H1 (cell line): ENCODE results near the gene TTC27. TPM values are rescaled to one million over a fixed set of nuclear protein-coding genes. Genes with fewer than 3 reads are reported as not detected.

ENCODE experiments used
- CTCF ChIA-PET: fragments of 300-600 bp; sonication (Branson Sonifier 250); formaldehyde crosslinking; loops from one replicate; lab custom pipeline; 2021; ENCODE audit not compliant: partially characterized antibody; lab: Charles Lee
- POLR2A ChIA-PET: fragments of 300-600 bp; sonication (Branson Sonifier 250); formaldehyde crosslinking; loops from one replicate; lab custom pipeline; 2021; ENCODE audit warnings: inconsistent platforms; ENCODE audit not compliant: partially characterized antibody; lab: Charles Lee
- DNase-seq, 2 experiments: peaks; one replicate each; pipeline versions ENCODE4 v3.0.0 to v3.0.0-alpha.2; 2010 to 2022; ENCODE audit warnings: low spot score in 2 of 2, low read depth in 1 of 2, mixed read lengths in 1 of 2
- FAIRE-seq: peaks from 2 replicates; lab custom pipeline; 2011; peaks lifted over from hg19 to GRCh38; lab: Jason Lieb, UNC
- H2AFZ ChIP-seq: 2 replicates; pipeline ENCODE4 v1.8.1; 2012; ENCODE audit warnings: low read length, inconsistent platforms
- H2AK5ac ChIP-seq: 2 replicates; pipeline ENCODE4 v1.6.1; 2013; ENCODE audit warnings: low read depth, low read length
- H2BK120ac ChIP-seq: replicated peaks from 2 replicates; pipeline ENCODE3; 2013; ENCODE audit warnings: low read depth, low read length, inconsistent platforms
- H2BK12ac ChIP-seq: 2 replicates; pipeline ENCODE4 v1.6.1; 2013; ENCODE audit warnings: low read depth, low read length
- H2BK15ac ChIP-seq: 2 replicates; pipeline ENCODE4 v1.6.1; 2013; ENCODE audit warnings: low read length
- H2BK20ac ChIP-seq: 2 replicates; pipeline ENCODE4 v1.6.1; 2013; ENCODE audit warnings: low read length
- H2BK5ac ChIP-seq: 2 replicates; pipeline ENCODE4 v1.6.1; 2013; ENCODE audit warnings: low read depth, low read length
- H3K14ac ChIP-seq: 2 replicates; pipeline ENCODE4 v1.6.1; 2013; ENCODE audit warnings: inconsistent platforms; ENCODE audit not compliant: insufficient read length
- H3K18ac ChIP-seq: 2 replicates; pipeline ENCODE4 v1.6.1; 2013; ENCODE audit warnings: low read length; ENCODE audit errors: extremely low read depth
- H3K23ac ChIP-seq: 2 replicates; pipeline ENCODE4 v1.6.1; 2013; ENCODE audit warnings: inconsistent platforms; ENCODE audit not compliant: insufficient read length
- H3K23me2 ChIP-seq: 2 replicates; pipeline ENCODE4 v1.6.1; 2013; ENCODE audit warnings: low read depth, low read length
- H3K27ac ChIP-seq: 2 replicates; pipeline ENCODE4 v1.6.1; 2011; ENCODE audit warnings: low read depth, low read length, inconsistent platforms
- H3K27me3 ChIP-seq, 4 experiments: replicated peaks in 1 of 4; 1 replicate in 1 of 4; 2 replicates in 3 of 4; pipeline versions ENCODE4 v1.6.1 to v1.8.1; 2011 to 2013; ENCODE audit warnings: low read length in 3 of 4, mild to moderate bottlenecking in 3 of 4, inconsistent platforms in 2 of 4, mixed read lengths in 2 of 4, moderate library complexity in 1 of 4; ENCODE audit not compliant: control insufficient read depth in 3 of 4, insufficient read depth in 3 of 4; ENCODE audit errors: extremely low read depth in 1 of 4
- H3K36me3 ChIP-seq, 4 experiments: 2 replicates each; pipeline versions ENCODE4 v1.6.1 to v1.8.1; 2011 to 2013; ENCODE audit warnings: mild to moderate bottlenecking in 4 of 4, low read length in 3 of 4, moderate library complexity in 2 of 4, control low read depth in 1 of 4, inconsistent platforms in 1 of 4; ENCODE audit not compliant: insufficient read depth in 4 of 4, control insufficient read depth in 2 of 4
- H3K4ac ChIP-seq: replicated peaks from 2 replicates; pipeline ENCODE3; 2013; ENCODE audit warnings: low read length, low read depth, mixed read lengths, inconsistent platforms; ENCODE audit not compliant: insufficient read length
- H3K4me1 ChIP-seq, 4 experiments: replicated peaks in 1 of 4; 1 replicate in 1 of 4; 2 replicates in 3 of 4; pipeline versions ENCODE4 v1.6.1 to v1.8.1; 2011 to 2013; ENCODE audit warnings: low read length in 3 of 4, inconsistent platforms in 2 of 4, mixed read lengths in 1 of 4; ENCODE audit not compliant: insufficient read depth in 4 of 4, control insufficient read depth in 3 of 4
- H3K4me2 ChIP-seq, 2 experiments: 2 replicates each; pipeline versions ENCODE4 v1.6.1 to v1.8.1; 2011 to 2013; ENCODE audit warnings: low read depth in 2 of 2, low read length in 2 of 2, control low read depth in 1 of 2, inconsistent platforms in 1 of 2, mild to moderate bottlenecking in 1 of 2; ENCODE audit not compliant: insufficient read depth in 1 of 2
- H3K4me3 ChIP-seq, 4 experiments: fragments of 200-600, 300-600 bp in 1 of 4; sonication (generic), shearing (Covaris generic), sonication (Bioruptor Twin) in 1 of 4; 2 replicates each; pipeline versions ENCODE4 v1.5.1 to v1.8.1; 2011 to 2016; ENCODE audit warnings: low read length in 4 of 4, low read depth in 3 of 4, control low read depth in 2 of 4, inconsistent platforms in 2 of 4, mild to moderate bottlenecking in 2 of 4, mixed read lengths in 1 of 4, moderate library complexity in 1 of 4; ENCODE audit not compliant: insufficient read depth in 2 of 4; ENCODE audit errors: extremely low read depth in 1 of 4
- H3K56ac ChIP-seq: replicated peaks from 2 replicates; pipeline ENCODE3; 2013; ENCODE audit warnings: low read depth, mild to moderate bottlenecking, mixed read lengths, low read length, inconsistent platforms; ENCODE audit not compliant: insufficient read length
- H3K79me1 ChIP-seq: 2 replicates; pipeline ENCODE4 v1.6.1; 2013; ENCODE audit warnings: low read depth, low read length, control low read depth
- H3K79me2 ChIP-seq, 2 experiments: 2 replicates each; pipeline versions ENCODE4 v1.6.1 to v1.8.1; 2012 to 2013; ENCODE audit warnings: low read length in 2 of 2, mild to moderate bottlenecking in 2 of 2, inconsistent platforms in 1 of 2; ENCODE audit not compliant: insufficient read depth in 2 of 2, control insufficient read depth in 1 of 2
- H3K9ac ChIP-seq, 4 experiments: replicated peaks in 1 of 4; 1 replicate in 1 of 4; 2 replicates in 3 of 4; pipeline versions ENCODE4 v1.6.1 to v1.8.1; 2011 to 2013; ENCODE audit warnings: low read depth in 3 of 4, low read length in 3 of 4, control low read depth in 2 of 4, mild to moderate bottlenecking in 2 of 4, moderate library complexity in 2 of 4, inconsistent platforms in 1 of 4; ENCODE audit errors: extremely low read depth in 1 of 4
- H3K9me3 ChIP-seq, 2 experiments: 2 replicates each; pipeline versions ENCODE4 v1.6.1 to v1.8.1; 2012 to 2013; ENCODE audit warnings: mild to moderate bottlenecking in 2 of 2, moderate library complexity in 2 of 2, control low read depth in 1 of 2, inconsistent platforms in 1 of 2, low read depth in 1 of 2, low read length in 1 of 2, mixed read lengths in 1 of 2; ENCODE audit not compliant: insufficient read depth in 2 of 2
- H4K20me1 ChIP-seq, 2 experiments: replicated peaks in 1 of 2; 2 replicates each; pipeline versions ENCODE3 to v1.8.1; 2011 to 2013; ENCODE audit warnings: inconsistent platforms in 2 of 2, low read length in 2 of 2, mild to moderate bottlenecking in 1 of 2; ENCODE audit not compliant: insufficient read depth in 2 of 2, control insufficient read depth in 1 of 2
- H4K5ac ChIP-seq: 2 replicates; pipeline ENCODE4 v1.6.1; 2013; ENCODE audit warnings: low read length, low read depth, mixed read lengths, inconsistent platforms; ENCODE audit not compliant: insufficient read length
- H4K8ac ChIP-seq: 2 replicates; pipeline ENCODE4 v1.8.0; 2013; ENCODE audit warnings: mild to moderate bottlenecking, moderate library complexity, low read length, inconsistent platforms; ENCODE audit not compliant: insufficient read depth; ENCODE audit errors: extremely low read depth
- H4K91ac ChIP-seq: replicated peaks from 2 replicates; pipeline ENCODE3; 2013; ENCODE audit warnings: low read length, mixed read lengths, inconsistent platforms; ENCODE audit not compliant: insufficient read length
- BRCA1 ChIP-seq: IDR thresholded peaks from 2 replicates; pipeline ENCODE4 v1.6.1; 2012; ENCODE audit warnings: low read depth, low read length, improper control_type of control experiment
- CREB1 ChIP-seq: IDR thresholded peaks from 2 replicates; pipeline ENCODE4 v1.6.1; 2012; ENCODE audit warnings: inconsistent platforms
- JUN ChIP-seq: IDR thresholded peaks from 2 replicates; pipeline ENCODE4 v1.6.1; 2011; ENCODE audit warnings: low read depth, mild to moderate bottlenecking, improper control_type of control experiment, low read length
- NANOG ChIP-seq: IDR thresholded peaks from 2 replicates; pipeline ENCODE4 v1.6.1; 2011; ENCODE audit warnings: low read length, low read depth, mild to moderate bottlenecking, inconsistent platforms; ENCODE audit not compliant: insufficient read depth, poor library complexity, severe bottlenecking
- NRF1 ChIP-seq: IDR thresholded peaks from 2 replicates; pipeline ENCODE4 v1.6.1; 2011; ENCODE audit warnings: mild to moderate bottlenecking, low read depth, low read length, improper control_type of control experiment
- RBBP5 ChIP-seq: IDR thresholded peaks from 2 replicates; pipeline ENCODE4 v1.7.1; 2012; ENCODE audit warnings: low read depth, mild to moderate bottlenecking, inconsistent platforms, low read length, moderate library complexity, borderline replicate concordance
- SIX5 ChIP-seq: IDR thresholded peaks from 2 replicates; pipeline ENCODE4 v1.6.1; 2011; ENCODE audit warnings: mild to moderate bottlenecking, low read depth, low read length
- TBP ChIP-seq: IDR thresholded peaks from 2 replicates; pipeline ENCODE4 v1.6.1; 2011; ENCODE audit warnings: low read depth, low read length, improper control_type of control experiment
- WGBS, 2 experiments: shearing (Covaris generic) in 1 of 2; methylation state at CpG; one replicate each; pipeline versions ENCODE4 v1.1.6 to v1.1.7; 2013 to 2015; ENCODE audit warnings: low lambda C conversion rate in 2 of 2, mixed read lengths in 2 of 2, inconsistent platforms in 1 of 2, low coverage in 1 of 2, missing lambda C conversion rate in 1 of 2; ENCODE audit not compliant: insufficient replicate concordance in 2 of 2, insufficient coverage in 1 of 2, insufficient read length in 1 of 2; ENCODE audit errors: extremely low coverage in 1 of 2, missing lambda C conversion rate in 1 of 2; 5-methylcytosine and 5-hydroxymethylcytosine counted together
- polyA plus RNA-seq, 7 experiments: library from polyadenylated mRNA; depleted of rRNA in 3 of 7; stranded (reverse) in 5 of 7; unstranded in 2 of 7; fragments of >200 nt in 5 of 7; fragments of 200-250 nt in 2 of 7; gene quantifications; 1 replicate in 5 of 7; 2 replicates in 1 of 7; 4 replicates in 1 of 7; pipeline versions ENCODE4 v1.2.1 to v1.2.3, GENCODE V29; 2011 to 2013; ENCODE audit warnings: missing spikeins in 2 of 7, mixed read lengths in 2 of 7
- total RNA-seq: library from RNA; stranded (reverse); fragmentation: NEBNext Ultra II Directional; extraction: Animal tissue kit (Norgen Biotek cat#: 25700); gene quantifications from 2 replicates; pipeline ENCODE4 v1.2.1, GENCODE V29; 2021

Gene TTC27
- total and polyA plus RNA-seq, 2 of the 8 experiments (the other 6 are each of a cell fraction or from before 2014, with no cell fraction given): 13.8 to 29.1 TPM

DNA sequence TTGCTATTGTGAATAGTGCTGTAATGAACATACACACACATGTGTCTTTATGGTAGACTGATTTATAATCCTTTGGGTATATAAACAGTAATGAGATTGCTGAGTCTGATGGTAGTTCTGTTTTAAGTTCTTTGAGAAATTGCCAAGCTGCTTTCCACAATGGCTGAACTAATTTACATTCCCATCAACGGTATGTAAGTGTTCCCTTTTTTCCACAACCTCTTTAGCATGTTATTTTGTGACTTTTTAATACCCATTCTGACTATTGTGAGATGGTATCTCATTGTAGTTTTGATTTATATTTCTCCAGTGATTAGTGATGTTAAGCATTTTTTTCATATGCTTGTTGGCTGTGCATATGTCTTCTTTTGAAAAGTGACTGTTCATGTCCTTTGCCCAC lies 86.7 kb downstream of the TTC27 start:
- 79% methylated on average over 1 of the region's 1 CpG; no CpG with 5 or more reads in 1 of the 2 experiments for WGBS, 2 experiments
- FAIRE-seq: no peak
- POLR2A ChIA-PET: no interaction called here

More for the DNA sequence above, 86.7 kb downstream of the TTC27 start:
- no peak for DNase-seq
- Histone ChIP-seq H3K4ac (no peak overlapping the region), H2AK5ac (no peak overlapping the region), H2AFZ (no peak overlapping the region), H3K9me3 (no peaks in the 10 kb centered on the region), H4K91ac (no peak overlapping the region), H3K36me3 (no peaks in the 10 kb centered on the region; a peak in 1 of 8 replicates), H3K4me3 (no peak overlapping the region)
- TF ChIP-seq TBP (no peak), NRF1 (no peak), CREB1 (no peak), NANOG (no peak), SIX5 (no peak), BRCA1 (no peak), RBBP5 (no peak), JUN (no peak)
- TF ChIP-seq, all 59 proteins: peak for 0
- Histone ChIP-seq H2BK15ac (no peak overlapping the region), H3K27me3 (no peaks in the 10 kb centered on the region), H3K23me2 (no peaks in the 10 kb centered on the region), H3K18ac (no peak overlapping the region), H4K5ac (no peak overlapping the region), H3K4me1 (no peaks in the 10 kb centered on the region), H2BK20ac (no peak overlapping the region), H3K14ac (no peak overlapping the region), H2BK12ac (no peak overlapping the region), H3K9ac (no peak overlapping the region), H3K4me2 (no peak overlapping the region), H4K8ac (no peak overlapping the region), H2BK120ac (no peak overlapping the region), H4K20me1 (no peaks in the 10 kb centered on the region), H3K23ac (no peak overlapping the region), H3K79me2 (no peaks in the 10 kb centered on the region), H2BK5ac (no peak overlapping the region), H3K27ac (no peak overlapping the region), H3K56ac (no peak overlapping the region), H3K79me1 (no peaks in the 10 kb centered on the region)
- CTCF ChIA-PET: no interaction called here
